OCI-LY1 (cell line): ENCODE data around the gene CLIC1.

Experiments used
- CTCF ChIP-seq: fragments of 200-600 bp; sonication (generic), shearing (Covaris generic); IDR thresholded peaks from 2 replicates; pipeline ENCODE4 v1.5.1; 2017; ENCODE audit warnings: mild to moderate bottlenecking, antibody characterized with exemption, low read length, moderate library complexity, mixed read lengths
- EZH2 ChIP-seq: fragments of 200-600 bp; sonication (generic), shearing (Covaris generic); IDR thresholded peaks from 2 replicates; pipeline ENCODE4 v1.8.0; 2017; ENCODE audit warnings: borderline replicate concordance, mixed run types, mild to moderate bottlenecking, antibody characterized with exemption, low read length, moderate library complexity, mixed read lengths

GRCh38 chr6:31736021-31736767 is at the start of gene CLIC1:
- TF ChIP-seq CTCF (no peak), EZH2 (no peak)
